ENCODE data around the gene MYCBPAP.
A peak's percentile ranks its signal among the peaks of the same experiment; 100 is the strongest.
"Not testable (repeated sequence)": the region's sequence is repeated elsewhere in the genome, so short reads cannot be mapped to it uniquely, and the experiment has no call there.

Gene MYCBPAP

DNA sequence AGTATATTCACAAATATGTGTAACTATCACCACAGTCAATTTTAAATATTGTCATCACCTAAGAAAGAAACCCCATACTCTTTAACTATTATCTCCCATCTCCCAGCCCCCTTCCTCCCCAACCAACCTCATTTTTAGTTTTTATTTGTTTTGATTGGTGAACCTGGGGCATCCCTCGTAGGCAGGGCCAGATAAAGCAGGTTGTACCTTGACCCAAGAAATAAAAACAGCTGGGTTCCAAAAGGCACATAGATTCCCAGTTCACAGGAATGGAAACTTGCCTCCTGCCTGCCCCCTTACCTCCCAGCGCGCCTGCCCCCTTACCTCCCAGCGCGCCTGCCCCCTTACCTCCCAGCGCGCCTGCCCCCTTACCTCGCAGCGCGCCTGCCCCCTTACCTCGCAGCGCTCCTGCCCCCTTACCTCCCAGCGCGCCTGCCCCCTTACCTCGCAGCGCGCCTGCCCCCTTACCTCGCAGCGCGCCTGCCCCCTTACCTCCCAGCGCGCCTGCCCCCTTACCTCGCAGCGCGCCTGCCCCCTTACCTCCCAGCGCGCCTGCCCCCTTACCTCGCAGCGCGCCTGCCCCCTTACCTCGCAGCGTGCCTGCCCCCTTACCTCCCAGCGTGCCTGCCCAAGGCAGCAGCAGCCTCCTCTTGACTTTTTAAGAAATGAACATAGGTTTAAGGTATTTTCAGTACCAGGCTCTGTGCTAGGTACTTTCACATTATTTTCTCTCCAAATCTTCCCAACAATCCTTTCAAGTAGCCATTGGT lies 32.3 kb upstream of the MYCBPAP start:
- H3K27me3 Mint-ChIP-seq; H3K4me3 Mint-ChIP-seq; H3K4me1 Mint-ChIP-seq; H3K27ac Mint-ChIP-seq; ATAC-seq (ENCODE audit: low read depth); H3K9me3 Mint-ChIP-seq; DNase-seq (ENCODE audit: low spot score in 2 of 2): not testable (repeated sequence)
- H3K36me3 Mint-ChIP-seq = peaks cover 23% of the 10 kb centered on the region

DNA sequence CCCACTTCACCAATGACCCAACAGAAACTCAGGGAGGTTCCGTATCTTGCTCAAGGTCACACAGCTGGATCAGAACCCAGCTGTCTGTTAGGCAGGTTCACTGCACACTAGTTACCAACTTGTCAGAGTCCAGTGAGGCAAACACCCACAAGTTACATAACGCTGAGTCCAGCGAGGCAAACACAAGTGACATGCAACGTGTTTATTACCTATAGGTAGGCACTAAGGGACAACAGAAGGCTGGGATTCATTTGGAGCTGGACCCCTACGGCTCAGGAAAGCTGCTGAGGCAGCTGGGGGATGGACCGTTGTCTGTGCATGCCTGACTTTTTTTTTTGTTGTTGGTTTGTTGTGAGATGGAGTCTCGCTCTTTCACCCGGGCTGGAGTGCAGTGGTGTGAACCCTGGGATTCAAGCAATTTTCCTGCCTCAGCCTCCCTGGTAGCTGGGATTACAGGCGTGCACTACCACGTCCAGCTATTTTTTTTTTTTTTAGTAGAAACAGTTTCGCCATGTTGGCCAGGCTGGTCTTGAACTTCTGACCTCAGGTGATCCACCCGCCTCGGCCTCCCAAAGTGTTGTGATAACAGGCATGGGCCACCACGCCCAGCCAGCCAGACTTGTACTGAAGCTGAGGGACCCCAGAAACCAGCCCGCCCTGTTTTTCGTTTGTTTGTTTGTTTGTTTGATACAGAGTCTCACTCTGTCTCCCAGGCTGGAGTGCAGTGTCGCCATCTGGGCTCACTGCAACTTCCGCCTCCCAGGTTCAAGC lies 31.5 kb upstream of the MYCBPAP start:
- ATAC-seq (ENCODE audit: low read depth) = no peak
- peaks cover 22% of the 10 kb centered on the region for H3K36me3 Mint-ChIP-seq
- H3K27me3 Mint-ChIP-seq = no peaks in the 10 kb centered on the region
- DNase-seq (ENCODE audit: low spot score in 2 of 2) = no peak
- no peaks in the 10 kb centered on the region for H3K9me3 Mint-ChIP-seq
- no peak overlapping the region for H3K27ac Mint-ChIP-seq
- H3K4me1 Mint-ChIP-seq = peaks cover 10% of the 10 kb centered on the region
- no peak overlapping the region for H3K4me3 Mint-ChIP-seq

DNA sequence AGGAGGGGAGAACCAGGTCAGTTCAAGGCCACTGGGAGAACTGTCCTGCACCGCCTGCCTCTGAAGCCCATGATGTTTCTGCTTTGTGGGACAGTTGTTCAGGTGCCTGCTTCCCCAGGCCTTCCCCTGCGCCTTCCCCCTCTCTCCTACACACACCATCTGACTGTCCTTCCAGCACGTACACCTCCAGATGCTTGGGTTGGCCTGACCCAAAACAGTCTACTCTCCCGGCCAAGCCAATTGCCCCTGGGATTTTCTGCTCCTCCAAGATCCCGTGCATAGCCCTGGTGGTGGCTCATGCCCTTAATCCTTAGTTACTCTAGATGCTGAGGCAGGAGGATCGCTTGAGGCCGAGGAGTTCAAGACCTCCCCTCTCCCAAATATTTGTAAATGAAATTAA lies 30.3 kb upstream of the MYCBPAP start:
- peaks cover 16% of the 10 kb centered on the region for H3K36me3 Mint-ChIP-seq
- peak overlapping the region; percentile 83 for H3K4me3 Mint-ChIP-seq
- no peak for DNase-seq (ENCODE audit: low spot score in 2 of 2)
- no peak for ATAC-seq (ENCODE audit: low read depth)
- H3K4me1 Mint-ChIP-seq = peaks cover 10% of the 10 kb centered on the region
- H3K9me3 Mint-ChIP-seq = no peaks in the 10 kb centered on the region
- peak overlapping the region; percentile 88 for H3K27ac Mint-ChIP-seq
- H3K27me3 Mint-ChIP-seq = no peaks in the 10 kb centered on the region

DNA sequence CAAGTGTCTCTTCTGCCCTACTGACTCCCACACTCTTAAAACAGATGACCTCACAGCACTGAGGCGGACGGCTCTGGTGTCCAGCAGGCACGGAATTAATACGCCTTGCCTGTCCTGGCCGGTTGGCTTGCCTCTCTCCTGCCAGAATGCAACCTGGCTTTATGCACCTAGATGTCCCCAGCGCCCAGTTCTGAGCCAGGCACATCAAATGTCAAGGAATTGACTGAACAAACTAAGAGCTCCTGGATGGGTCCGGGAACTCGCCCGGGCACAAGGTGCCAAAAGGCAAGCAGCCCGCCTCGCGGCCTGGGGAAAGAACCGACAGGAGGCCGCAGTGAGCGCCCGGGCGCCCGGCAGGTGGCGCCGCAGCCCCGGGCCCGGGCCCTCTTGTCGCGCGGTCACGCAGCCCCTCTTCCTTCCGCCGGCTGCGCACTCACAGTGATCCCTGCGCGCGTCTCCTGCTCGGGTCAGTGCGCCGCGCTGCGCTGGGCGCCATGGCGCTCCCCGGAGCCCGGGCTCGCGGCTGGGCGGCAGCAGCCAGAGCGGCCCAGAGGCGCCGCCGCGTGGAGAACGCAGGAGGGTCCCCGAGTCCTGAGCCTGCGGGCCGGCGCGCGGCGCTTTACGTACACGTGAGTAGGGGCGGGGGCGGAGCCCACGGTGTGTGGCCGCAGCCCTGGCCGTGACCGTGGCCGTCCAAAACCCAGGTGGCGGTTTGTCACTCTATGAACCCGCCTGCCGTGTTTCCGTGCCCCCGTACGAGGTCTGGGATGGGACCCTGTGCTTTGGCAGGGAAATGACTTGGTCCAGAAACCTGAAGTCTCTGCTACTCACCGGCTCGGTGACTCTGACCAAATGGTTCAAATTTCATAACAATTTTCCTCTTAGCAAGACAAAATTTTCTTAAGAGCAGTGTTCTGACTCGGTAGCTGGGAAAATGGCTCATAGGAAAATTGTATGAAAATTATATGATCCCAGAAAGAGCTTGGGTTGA lies 29.6 kb upstream of the MYCBPAP start, which contains the start of gene RSAD1:
RSAD1 (plus strand) TSS at position 470 of the 991 bp plus-strand sequence; CDS start at position 495, 25 bp downstream.
- H3K4me3 Mint-ChIP-seq = peak within 1 kb of the TSS; percentile 83

DNA sequence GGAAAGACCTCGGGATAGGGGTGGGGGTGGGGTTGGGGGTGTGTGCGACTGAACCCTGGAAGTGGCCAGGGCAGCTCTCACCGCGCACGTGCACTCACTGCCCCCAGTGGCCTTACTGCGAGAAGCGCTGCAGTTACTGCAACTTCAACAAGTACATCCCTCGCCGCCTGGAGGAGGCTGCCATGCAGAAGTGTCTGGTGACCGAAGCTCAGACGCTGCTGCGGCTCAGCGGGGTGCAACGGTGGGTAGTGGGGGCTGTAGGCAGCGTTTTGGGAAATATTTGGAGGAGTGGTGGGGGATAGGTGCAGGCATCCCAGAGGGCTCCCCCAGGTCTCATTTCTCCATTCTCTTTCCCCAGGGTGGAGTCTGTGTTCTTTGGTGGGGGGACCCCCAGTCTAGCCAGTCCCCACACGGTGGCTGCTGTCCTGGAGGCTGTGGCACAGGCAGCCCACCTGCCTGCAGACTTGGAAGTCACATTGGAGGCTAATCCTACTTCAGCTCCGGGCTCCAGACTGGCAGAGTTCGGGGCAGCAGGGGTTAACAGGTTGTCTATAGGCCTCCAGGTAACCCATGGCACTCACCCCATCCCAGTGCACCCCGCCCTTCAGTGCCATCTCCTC lies 28.6 kb upstream of the MYCBPAP start:
- H3K27me3 Mint-ChIP-seq = no peaks in the 10 kb centered on the region
- peak overlapping the region; percentile 83 for H3K4me3 Mint-ChIP-seq
- DNase-seq (ENCODE audit: low spot score in 2 of 2) = peak; percentile 47 to 51
- H3K4me1 Mint-ChIP-seq = peaks cover 10% of the 10 kb centered on the region
- no peaks in the 10 kb centered on the region for H3K9me3 Mint-ChIP-seq
- peak; percentile 45 for ATAC-seq (ENCODE audit: low read depth)
- peaks cover 15% of the 10 kb centered on the region for H3K36me3 Mint-ChIP-seq
- peak overlapping the region; percentile 29 for H3K27ac Mint-ChIP-seq

More for the DNA sequence above, 29.6 kb upstream of the MYCBPAP start, which contains the start of gene RSAD1:
- H3K27ac Mint-ChIP-seq = peak within 1 kb of the TSS; percentile 88
- H3K27me3 Mint-ChIP-seq = no peaks in the 10 kb centered on the region
- ATAC-seq (ENCODE audit: low read depth) (peak; percentile 90), DNase-seq (ENCODE audit: low spot score in 2 of 2) (peak; percentile 76 to 77)
- H3K4me1 Mint-ChIP-seq = peaks cover 10% of the 10 kb centered on the region
- peaks cover 13% of the 10 kb centered on the region for H3K36me3 Mint-ChIP-seq
- H3K9me3 Mint-ChIP-seq = no peaks in the 10 kb centered on the region

DNA sequence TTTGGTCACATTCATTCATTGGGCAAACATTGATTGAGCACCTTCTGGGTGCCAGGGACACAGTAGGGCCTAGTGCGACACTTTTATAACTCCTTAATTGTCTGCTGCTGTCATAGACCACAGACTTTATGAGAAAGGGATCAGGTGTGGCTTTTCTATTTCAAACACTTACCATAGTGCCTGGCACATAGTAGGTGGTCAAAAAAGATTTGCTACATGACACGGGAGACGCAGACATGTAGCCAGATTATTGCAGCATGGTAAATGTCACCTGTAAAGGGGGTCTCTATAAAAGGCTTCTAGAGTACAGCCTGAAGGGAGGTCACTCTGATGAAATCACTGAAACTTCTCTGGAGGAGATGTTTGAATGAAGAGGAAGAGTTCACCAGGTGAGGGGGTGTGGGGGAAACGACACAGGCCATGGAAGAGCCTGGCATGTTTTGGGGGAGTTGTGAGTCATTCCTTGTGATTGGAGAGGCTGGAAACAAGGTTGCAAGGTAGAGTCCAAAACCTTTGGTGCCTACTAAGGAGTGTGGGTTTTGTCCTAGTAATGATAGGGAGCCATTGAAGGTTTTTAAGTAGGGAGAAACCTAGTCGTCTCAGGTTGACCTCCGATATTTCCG lies 28.0 kb upstream of the MYCBPAP start:
- DNase-seq (ENCODE audit: low spot score in 2 of 2) (no peak), ATAC-seq (ENCODE audit: low read depth) (no peak)
- Mint-ChIP-seq H3K27ac (no peak overlapping the region), H3K36me3 (peaks cover 19% of the 10 kb centered on the region), H3K4me1 (peaks cover 10% of the 10 kb centered on the region), H3K4me3 (peak overlapping the region; percentile 83), H3K27me3 (no peaks in the 10 kb centered on the region), H3K9me3 (no peaks in the 10 kb centered on the region)

DNA sequence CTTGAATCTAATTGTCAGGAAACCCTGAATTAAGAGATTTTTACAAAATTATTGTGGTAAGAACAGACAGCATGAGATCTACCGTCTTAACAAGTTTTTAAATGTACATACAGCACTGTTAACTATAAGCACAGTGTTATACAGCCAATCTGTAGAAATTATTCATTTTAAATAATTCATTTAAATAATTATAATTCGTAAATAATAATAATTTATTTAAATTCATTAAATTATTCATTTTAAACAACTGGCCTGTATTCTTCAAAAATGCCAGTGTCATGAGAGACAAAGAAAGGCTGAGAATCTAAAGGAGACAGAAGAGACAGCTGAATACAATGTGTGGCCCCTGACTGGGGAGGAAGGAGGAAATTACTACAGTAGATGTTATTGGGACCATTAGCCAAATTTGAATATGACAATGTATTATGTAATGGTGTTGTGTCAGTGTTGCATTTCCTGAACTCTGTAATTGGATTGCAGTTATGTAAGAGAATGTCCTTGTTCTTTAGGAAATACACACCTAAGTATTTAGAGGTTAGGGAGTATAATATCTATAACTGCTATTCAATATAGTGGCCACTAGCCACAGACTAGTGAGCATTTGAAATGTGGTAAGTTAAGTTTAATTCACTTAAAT lies 27.3 kb upstream of the MYCBPAP start:
- H3K27ac Mint-ChIP-seq = no peak overlapping the region
- H3K4me3 Mint-ChIP-seq = no peak overlapping the region
- peaks cover 10% of the 10 kb centered on the region for H3K4me1 Mint-ChIP-seq

DNA sequence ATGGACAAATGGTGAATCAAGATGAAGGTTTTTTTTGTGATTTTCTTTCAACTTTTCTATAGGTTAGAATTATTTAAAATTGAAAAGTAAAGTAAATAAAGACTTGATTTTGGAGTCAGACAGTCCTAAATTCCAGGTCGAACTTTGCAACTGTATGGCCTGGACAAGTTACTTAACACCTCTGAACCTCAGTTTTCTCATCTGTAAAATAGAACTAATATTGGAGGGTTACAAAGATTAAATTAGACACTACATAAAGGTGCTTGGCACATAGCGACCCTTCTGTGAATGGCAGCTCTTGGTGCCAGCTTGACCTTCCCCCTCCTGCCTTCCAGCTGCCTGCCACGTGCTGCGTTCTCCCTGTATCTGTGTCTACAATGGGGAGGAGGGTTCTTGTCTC lies 26.6 kb upstream of the MYCBPAP start:
- Mint-ChIP-seq H3K9me3 (no peaks in the 10 kb centered on the region), H3K27ac (no peak overlapping the region), H3K36me3 (peaks cover 15% of the 10 kb centered on the region), H3K4me1 (peaks cover 10% of the 10 kb centered on the region), H3K4me3 (no peak overlapping the region), H3K27me3 (no peaks in the 10 kb centered on the region)
- ATAC-seq (ENCODE audit: low read depth) (no peak), DNase-seq (ENCODE audit: low spot score in 2 of 2) (no peak)

More for the DNA sequence above, 27.3 kb upstream of the MYCBPAP start:
- ATAC-seq (ENCODE audit: low read depth) (no peak), DNase-seq (ENCODE audit: low spot score in 2 of 2) (no peak)
- Mint-ChIP-seq H3K9me3 (no peaks in the 10 kb centered on the region), H3K27me3 (no peaks in the 10 kb centered on the region), H3K36me3 (peaks cover 18% of the 10 kb centered on the region)

DNA sequence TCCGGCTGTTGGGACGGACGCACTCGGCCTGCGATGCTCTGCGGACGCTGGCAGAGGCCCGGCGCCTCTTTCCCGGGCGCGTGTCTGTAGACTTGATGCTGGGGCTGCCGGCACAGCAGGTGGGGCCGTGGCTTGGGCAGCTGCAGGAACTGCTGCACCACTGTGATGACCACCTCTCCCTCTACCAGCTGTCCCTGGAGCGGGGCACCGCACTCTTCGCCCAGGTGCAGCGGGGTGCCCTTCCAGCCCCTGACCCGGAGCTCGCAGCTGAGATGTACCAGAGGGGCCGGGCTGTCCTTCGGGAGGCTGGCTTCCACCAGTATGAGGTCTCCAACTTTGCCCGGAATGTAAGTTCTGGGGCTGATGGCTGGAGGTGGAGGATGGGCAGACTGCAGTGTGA lies 26.1 kb upstream of the MYCBPAP start:
- no peak overlapping the region for H3K27ac Mint-ChIP-seq
- peaks cover 15% of the 10 kb centered on the region for H3K36me3 Mint-ChIP-seq
- H3K27me3 Mint-ChIP-seq = no peaks in the 10 kb centered on the region

DNA sequence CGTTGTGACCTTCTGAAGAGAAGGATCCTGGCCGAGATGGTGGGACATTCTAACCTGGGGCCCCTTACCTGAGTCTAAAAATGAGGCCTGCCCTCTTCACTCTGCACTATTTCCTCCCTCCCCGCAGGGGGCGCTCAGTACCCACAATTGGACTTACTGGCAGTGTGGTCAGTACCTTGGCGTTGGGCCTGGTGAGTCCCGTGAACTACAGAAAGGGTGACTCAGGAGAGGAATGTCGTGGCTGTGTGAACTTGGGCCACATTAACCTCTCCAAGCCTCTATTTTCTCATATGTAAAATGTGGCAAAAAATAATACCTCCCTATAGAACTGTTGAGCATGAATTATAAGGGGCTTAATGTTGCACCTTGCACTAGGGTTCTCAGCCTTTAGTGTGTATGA lies 25.7 kb upstream of the MYCBPAP start:
- ATAC-seq (ENCODE audit: low read depth) (no peak), DNase-seq (ENCODE audit: low spot score in 2 of 2) (peak; percentile 57 to 64)
- Mint-ChIP-seq H3K4me1 (peaks cover 10% of the 10 kb centered on the region), H3K27me3 (no peaks in the 10 kb centered on the region), H3K27ac (peak overlapping the region; percentile 55), H3K36me3 (peaks cover 15% of the 10 kb centered on the region), H3K9me3 (no peaks in the 10 kb centered on the region), H3K4me3 (no peak overlapping the region)

More for the DNA sequence above, 26.1 kb upstream of the MYCBPAP start:
- H3K4me1 Mint-ChIP-seq = peaks cover 10% of the 10 kb centered on the region
- H3K4me3 Mint-ChIP-seq = no peak overlapping the region
- ATAC-seq (ENCODE audit: low read depth) = no peak
- no peak for DNase-seq (ENCODE audit: low spot score in 2 of 2)
- H3K9me3 Mint-ChIP-seq = no peaks in the 10 kb centered on the region

DNA sequence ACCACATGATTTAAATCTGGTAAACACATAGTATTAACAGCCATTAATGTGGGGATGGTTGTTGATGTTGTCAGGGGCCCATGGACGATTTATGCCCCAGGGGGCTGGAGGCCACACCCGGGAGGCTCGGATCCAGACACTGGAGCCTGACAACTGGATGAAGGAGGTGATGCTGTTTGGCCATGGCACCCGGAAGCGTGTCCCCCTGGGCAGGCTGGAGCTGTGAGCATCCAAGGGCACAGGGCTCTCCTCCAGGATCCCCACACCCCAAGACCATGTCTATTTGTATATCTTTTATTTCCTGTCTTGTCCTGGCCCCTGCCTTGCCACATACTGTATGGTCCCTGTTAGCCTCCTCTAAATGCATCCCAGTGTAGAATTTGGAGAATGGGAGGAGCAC lies 25.0 kb upstream of the MYCBPAP start:
- no peaks in the 10 kb centered on the region for H3K9me3 Mint-ChIP-seq
- ATAC-seq (ENCODE audit: low read depth) (no peak), DNase-seq (ENCODE audit: low spot score in 2 of 2) (no peak)
- H3K4me3 Mint-ChIP-seq = no peak overlapping the region
- peaks cover 10% of the 10 kb centered on the region for H3K4me1 Mint-ChIP-seq
- peaks cover 15% of the 10 kb centered on the region for H3K36me3 Mint-ChIP-seq
- no peaks in the 10 kb centered on the region for H3K27me3 Mint-ChIP-seq
- H3K27ac Mint-ChIP-seq = no peak overlapping the region

DNA sequence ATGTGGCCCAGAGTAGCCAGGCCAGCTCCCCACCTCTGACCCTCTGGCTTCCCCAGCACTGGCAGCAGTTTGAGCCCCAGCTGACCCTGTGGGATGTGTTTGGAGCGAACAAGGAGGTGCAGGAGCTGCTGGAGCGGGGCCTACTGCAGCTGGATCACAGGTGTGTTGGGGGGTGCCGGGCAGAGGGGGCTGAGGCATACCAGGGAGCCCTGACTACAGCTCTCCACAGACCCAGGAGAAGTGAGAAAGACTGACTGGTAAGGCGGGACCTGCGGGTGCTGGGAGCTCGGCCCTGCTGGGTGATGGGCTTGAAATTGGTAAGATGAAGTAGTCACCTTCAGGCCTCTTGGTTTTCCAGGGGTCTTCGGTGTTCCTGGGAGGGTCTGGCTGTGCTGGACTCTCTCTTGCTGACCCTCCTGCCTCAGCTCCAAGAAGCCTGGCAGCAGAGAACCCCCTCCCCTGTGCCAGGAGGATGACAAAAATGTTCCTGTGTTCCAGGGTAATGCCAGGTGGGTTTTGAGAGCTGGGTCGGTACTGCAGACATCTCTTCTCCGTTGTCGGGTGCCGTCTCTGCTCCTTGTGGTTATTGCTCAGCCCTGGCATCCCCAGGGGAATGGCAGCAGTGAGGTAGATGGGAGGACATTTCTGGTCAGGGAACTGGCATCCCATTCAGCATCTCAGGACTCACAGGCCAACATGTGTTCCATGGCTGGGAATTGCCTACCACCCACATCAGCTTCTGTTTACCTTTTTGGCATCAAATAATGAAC lies 23.7 kb upstream of the MYCBPAP start:
- H3K9me3 Mint-ChIP-seq = no peaks in the 10 kb centered on the region
- no peaks in the 10 kb centered on the region for H3K27me3 Mint-ChIP-seq
- DNase-seq (ENCODE audit: low spot score in 2 of 2) = no peak
- no peak overlapping the region for H3K4me3 Mint-ChIP-seq
- peaks cover 8% of the 10 kb centered on the region for H3K4me1 Mint-ChIP-seq
- H3K27ac Mint-ChIP-seq = no peak overlapping the region
- H3K36me3 Mint-ChIP-seq = peaks cover 14% of the 10 kb centered on the region
- no peak for ATAC-seq (ENCODE audit: low read depth)
